Kasumi-1 (cell line): ENCODE measurements around the gene PLA2G3.
"Not testable (repeated sequence)": the region's sequence is repeated elsewhere in the genome, so short reads cannot be mapped to it uniquely, and the experiment has no call there.

ENCODE experiments used
- DNase-seq, 2 experiments: peaks; one replicate each; lab custom pipeline; 2025; lab: John Stamatoyannopoulos, UW

The PLA2G3 gene

GRCh38 chr22:31122532-31123291 is 17.6 kb downstream of the PLA2G3 start, which contains the start of gene INPP5J:
INPP5J (plus strand) TSS chr22:31122966; CDS start chr22:31123015, 49 bp downstream.
- DNase-seq: no peak

GRCh38 chr22:31122196-31122531 is 18.1 kb downstream of the PLA2G3 start:
- DNase-seq: no peak

GRCh38 chr22:31121403-31121802 is 18.9 kb downstream of the PLA2G3 start:
- no peak for DNase-seq

- no peak for DNase-seq
Measured at GRCh38 chr22:31120642-31121041, 19.7 kb downstream of the PLA2G3 start.

- no peak for DNase-seq
Measured at GRCh38 chr22:31120230-31120629, 20.1 kb downstream of the PLA2G3 start.

GRCh38 chr22:31119026-31119717 is 21.1 kb downstream of the PLA2G3 start:
- no peak for DNase-seq

- no peak for DNase-seq
Measured at GRCh38 chr22:31118046-31118820, 22.1 kb downstream of the PLA2G3 start.

- not testable (repeated sequence) for DNase-seq
Measured at GRCh38 chr22:31112547-31113091, 27.7 kb downstream of the PLA2G3 start.

- no peak for DNase-seq
Measured at GRCh38 chr22:31107894-31108218, 32.5 kb downstream of the PLA2G3 start.

- peak; percentile 85 to 88 for DNase-seq
Measured at GRCh38 chr22:31107178-31107893, 33.0 kb downstream of the PLA2G3 start, which contains the start of gene SELENOM. SELENOM (minus strand) TSS chr22:31107568; CDS start chr22:31107505, 63 bp downstream.

GRCh38 chr22:31106731-31107177 is 33.6 kb downstream of the PLA2G3 start:
- no peak for DNase-seq

- no peak for DNase-seq
Measured at GRCh38 chr22:31106001-31106571, 34.2 kb downstream of the PLA2G3 start.

- no peak for DNase-seq
Measured at GRCh38 chr22:31105282-31105929, 34.9 kb downstream of the PLA2G3 start.

- DNase-seq: no peak
Measured at GRCh38 chr22:31104869-31105268, 35.4 kb downstream of the PLA2G3 start.

- DNase-seq: no peak
Measured at GRCh38 chr22:31103899-31104694, 36.2 kb downstream of the PLA2G3 start.

- no peak for DNase-seq
Measured at GRCh38 chr22:31103111-31103510, 37.2 kb downstream of the PLA2G3 start.

- DNase-seq: no peak
Measured at GRCh38 chr22:31102441-31103081, 37.7 kb downstream of the PLA2G3 start.

- DNase-seq: no peak
Measured at GRCh38 chr22:31100762-31101525, 39.4 kb downstream of the PLA2G3 start.
